Measurements from ENCODE around the gene CHCHD5.

Gene CHCHD5

DNA sequence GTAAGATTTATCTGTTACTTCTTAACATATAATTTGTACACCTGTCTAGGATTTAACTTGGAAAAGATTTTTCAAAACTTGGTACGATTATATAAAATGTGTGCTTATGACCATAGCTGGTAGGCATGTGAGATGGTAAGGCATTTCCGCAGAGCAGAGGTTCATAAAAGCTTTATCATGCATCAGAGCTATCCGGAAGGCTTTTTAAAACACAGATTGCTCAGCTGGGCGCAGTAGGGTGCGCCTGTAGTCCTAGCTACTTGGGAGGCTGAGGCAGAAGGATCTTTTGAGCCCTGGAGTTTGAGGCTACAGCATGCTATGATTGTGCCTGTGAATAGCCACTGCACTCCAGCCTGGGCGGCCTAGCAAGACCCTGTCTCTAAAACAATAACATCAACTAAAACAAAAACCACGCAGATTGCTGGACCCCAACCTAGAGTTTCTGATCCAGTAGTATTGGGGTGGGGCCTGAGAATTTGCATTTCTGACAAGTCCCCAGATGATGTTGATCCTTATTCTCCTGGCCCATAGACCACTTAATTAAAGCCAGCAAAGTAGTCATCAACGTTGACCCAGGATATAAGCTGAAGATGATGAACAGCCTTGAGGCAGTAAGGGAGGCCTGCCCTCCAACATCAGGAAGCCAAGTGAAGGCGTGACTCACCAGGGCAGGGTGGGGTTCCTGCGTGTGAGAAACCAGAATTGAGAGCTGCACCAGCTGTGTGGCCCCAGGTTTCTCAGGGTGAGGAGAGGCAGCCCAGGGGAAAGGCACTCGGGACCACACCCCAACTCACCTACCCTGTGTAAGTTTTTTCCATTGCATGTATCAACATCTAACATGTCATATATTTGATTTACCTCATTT is 39.7 kb downstream of the CHCHD5 start:
- DNase-seq (ENCODE audit: low read depth in 2 of 2) = peak; percentile 55 to 60

GRCh38 chr2:112625474-112626114 is 41.2 kb downstream of the CHCHD5 start:
- no peak for DNase-seq (ENCODE audit: low read depth in 2 of 2)

GRCh38 chr2:112626604-112627059 is 42.2 kb downstream of the CHCHD5 start:
- peak in 1 of 2 donors; percentile 12 for DNase-seq (ENCODE audit: low read depth in 2 of 2)

DNA sequence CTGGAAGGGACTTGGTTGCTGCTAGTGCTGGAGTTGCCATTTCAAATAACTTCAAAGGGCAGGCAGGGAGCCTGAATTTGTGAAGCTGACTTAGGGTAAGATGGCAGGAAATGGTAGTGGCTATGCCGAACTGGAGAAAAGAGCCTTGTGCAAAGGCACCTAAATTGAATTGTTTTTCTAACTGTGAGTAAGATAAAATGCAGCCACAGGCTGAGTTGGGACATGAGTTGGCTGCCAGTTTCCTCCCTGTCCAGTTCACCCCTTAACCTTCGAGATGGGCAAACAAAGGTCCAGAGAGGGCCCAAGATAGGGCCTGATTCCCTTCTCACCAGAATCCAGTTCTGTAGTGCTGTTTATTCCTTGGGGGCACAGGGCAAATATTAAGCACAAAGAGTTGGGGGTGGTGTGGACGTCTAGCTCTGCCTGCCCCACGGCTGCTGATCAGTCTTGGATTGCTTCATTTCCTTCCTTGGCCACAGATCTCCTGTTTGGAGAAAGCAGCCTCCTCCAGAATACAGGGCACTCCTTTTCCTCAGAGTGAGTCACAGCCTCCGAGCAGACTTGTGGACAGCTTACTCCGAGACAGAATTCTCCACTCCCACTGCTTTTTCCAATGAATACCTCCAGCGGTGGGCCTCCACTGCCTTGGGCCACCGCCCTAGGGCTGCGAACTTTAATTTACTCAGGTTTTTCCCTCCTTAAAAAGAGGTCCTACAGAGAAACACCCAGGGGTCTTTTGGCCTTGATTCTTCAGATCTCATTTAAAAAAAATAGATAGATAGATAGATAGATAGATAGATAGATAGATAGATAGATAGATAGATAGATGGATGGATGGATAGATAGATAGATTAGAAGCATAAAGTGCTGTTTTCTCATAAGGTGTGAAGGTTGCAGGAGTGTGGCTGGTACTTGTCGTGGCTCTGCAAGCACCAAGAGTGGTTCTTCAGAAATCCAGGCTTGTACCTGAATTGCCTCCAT is 42.9 kb downstream of the CHCHD5 start:
- no peak for DNase-seq (ENCODE audit: low read depth in 2 of 2)

GRCh38 chr2:112629224-112629623 is 44.8 kb downstream of the CHCHD5 start:
- DNase-seq (ENCODE audit: low read depth in 2 of 2) = no peak

GRCh38 chr2:112629823-112630222 is 45.4 kb downstream of the CHCHD5 start:
- no peak for DNase-seq (ENCODE audit: low read depth in 2 of 2)

GRCh38 chr2:112630268-112630667 is 45.9 kb downstream of the CHCHD5 start:
- no peak for DNase-seq (ENCODE audit: low read depth in 2 of 2)

DNA sequence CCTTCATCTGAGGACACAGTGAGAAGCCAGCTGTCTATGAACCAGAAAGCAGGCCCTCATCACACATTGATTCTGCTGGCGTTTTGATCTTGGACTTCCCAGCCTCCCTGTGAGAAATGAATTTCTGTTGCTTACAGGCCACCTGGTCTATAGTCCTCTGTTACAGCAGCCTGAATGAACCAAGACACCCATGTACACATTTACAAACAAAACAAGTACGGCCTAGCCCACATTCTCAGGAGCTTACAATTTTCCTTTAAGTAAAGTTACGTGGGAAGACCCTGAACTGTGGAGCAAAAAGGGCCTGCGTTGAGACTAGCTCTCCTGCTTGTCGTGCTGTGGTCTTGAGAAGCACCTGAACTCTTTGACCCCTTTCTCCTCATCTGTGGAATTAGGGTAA is 49.3 kb downstream of the CHCHD5 start:
- DNase-seq (ENCODE audit: low read depth in 2 of 2) = no peak

- no peak for DNase-seq (ENCODE audit: low read depth in 2 of 2)
Observed at GRCh38 chr2:112634153-112634873, 49.9 kb downstream of the CHCHD5 start.

DNA sequence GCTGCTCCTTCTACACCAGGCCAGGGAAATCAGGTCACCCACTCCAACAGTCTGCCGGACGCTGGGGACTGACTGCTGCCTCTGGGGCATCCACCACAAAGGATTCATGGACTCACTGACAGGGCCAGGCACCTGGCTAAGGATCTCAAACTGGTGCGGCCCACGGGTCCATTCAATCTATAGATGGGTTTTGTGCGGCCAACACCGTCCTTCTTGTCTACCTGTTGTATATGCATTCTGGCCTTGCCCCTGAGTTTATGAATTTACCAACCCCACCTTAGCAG is 50.4 kb downstream of the CHCHD5 start:
- no peak for DNase-seq (ENCODE audit: low read depth in 2 of 2)

GRCh38 chr2:112636605-112637288 is 52.3 kb downstream of the CHCHD5 start:
- DNase-seq (ENCODE audit: low read depth in 2 of 2) = no peak

DNA sequence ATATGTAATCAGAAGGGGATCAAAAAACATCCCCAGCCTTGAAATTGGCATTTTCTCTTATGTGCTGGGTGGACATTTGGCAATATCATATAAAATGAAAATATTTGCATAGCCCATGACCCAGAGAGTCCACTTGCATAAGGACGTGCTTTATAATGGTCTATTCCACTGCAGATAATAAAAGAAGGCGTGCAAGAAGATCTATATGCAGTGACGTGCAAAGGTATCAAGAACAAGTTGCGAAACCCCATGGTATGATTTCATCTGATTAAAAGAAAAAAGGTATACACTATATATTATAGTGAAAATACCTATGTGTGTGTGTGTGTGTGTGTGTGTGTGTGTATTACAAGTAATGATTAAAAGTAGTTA is 52.9 kb downstream of the CHCHD5 start:
- no peak for DNase-seq (ENCODE audit: low read depth in 2 of 2)
